Kasumi-1 (cell line): ENCODE measurements around the gene CFAP221.

Experiments
- DNase-seq, 2 experiments: peaks; one replicate each; lab custom pipeline; 2025; lab: John Stamatoyannopoulos, UW

The CFAP221 gene

DNA sequence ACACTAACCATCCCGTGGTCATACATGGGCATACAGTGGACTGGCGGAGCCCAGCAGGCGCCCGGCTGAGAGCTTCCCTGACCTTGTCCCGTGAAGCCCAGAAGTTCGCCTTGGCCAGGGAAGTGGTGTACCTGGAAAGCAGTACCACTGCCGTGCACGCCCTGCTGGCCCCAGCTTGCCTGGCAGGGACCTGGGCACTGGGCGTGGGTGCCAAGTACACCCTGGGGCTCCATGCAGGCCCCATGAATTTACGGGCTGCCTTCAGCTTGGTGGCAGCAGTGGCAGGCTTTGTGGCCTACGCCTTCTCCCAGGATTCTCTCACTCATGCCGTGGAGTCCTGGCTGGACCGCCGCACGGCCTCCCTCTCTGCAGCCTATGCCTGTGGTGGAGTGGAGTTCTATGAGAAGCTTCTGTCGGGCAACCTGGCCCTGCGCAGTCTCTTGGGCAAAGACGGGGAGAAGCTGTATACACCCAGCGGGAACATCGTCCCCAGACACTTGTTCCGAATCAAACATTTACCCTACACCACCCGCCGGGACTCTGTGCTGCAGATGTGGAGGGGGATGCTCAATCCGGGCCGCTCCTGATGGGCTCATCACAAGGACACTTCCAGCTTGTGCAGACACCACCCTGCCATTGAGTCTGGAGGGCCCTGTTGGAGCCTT is 137.1 kb downstream of the CFAP221 start:
- DNase-seq: no peak

GRCh38 chr2:119681868-119682220 is 137.6 kb downstream of the CFAP221 start:
- DNase-seq: no peak

GRCh38 chr2:119682578-119682977 is 138.3 kb downstream of the CFAP221 start:
- DNase-seq: no peak

DNA sequence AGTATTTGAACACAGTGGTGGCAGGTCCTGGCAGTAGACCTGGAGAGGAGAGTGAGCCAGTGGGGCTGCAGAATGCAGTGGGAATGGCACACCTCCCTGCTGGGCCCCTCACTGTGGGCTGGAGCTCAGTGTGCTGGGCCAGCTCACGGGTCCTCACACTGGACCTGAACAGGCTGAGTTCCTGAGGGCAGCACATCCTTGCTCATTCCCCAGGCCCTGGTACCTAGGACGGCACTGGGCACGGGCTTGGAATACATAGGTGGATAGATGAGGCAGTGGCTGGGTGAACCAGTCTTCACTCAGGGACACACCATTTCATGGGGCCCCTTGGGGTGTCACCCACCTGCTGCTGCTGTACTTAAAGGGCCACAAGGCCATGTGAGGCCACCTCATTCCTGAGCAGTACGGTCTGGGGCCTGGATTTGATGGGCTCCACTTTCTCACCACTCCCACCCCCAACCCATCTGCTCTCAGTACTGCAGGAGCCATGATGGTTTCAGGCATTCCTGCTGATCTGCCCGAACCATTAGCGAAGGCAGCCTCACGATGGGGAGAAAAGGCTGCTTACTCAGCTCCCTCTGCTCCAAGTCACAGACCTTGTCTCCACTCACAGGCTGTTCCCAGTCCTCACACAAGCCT is 138.9 kb downstream of the CFAP221 start:
- DNase-seq: no peak

GRCh38 chr2:119683713-119684443 is 139.6 kb downstream of the CFAP221 start:
- no peak for DNase-seq

- DNase-seq: no peak
These were observed 140.3 kb downstream of the CFAP221 start for GRCh38 chr2:119684518-119684917.

DNA sequence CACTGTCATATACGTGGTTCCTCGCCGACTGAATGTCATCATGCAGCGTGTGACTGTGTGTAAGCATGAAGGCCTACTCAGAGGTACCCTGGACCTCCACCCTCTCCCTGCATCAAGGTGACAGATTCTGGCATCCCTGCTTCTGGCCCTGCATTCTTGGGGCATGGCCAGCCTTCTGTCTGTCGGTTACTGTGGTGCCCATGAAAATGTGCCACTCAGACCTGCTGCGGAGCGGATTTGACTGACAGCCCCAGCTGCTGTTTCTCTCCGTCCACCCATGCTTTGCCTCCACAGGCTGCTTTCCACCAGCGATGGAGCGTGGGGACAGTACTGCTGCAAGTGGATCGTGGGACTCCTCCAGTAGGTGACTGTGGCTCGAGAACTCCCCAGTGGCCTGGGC is 144.4 kb downstream of the CFAP221 start:
- no peak for DNase-seq

DNA sequence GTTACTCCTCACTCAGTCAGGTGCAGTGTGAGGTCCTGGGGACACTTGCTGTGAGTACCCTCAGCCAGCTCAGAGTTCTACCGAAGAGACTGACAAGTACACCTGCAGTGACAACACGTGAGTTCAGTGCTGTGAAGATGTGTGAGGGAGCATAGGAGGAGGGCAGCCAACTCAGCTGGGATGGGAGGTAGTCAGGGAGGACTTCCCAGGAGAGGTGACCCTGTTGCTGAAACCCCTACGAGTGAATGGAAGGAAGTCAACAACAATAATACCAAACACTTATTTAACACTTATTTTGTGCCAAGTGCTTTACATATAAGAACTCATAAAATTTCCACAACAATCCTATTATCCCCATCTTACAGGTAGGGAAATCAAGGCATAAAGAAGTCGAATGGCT is 145.0 kb downstream of the CFAP221 start:
- no peak for DNase-seq

DNA sequence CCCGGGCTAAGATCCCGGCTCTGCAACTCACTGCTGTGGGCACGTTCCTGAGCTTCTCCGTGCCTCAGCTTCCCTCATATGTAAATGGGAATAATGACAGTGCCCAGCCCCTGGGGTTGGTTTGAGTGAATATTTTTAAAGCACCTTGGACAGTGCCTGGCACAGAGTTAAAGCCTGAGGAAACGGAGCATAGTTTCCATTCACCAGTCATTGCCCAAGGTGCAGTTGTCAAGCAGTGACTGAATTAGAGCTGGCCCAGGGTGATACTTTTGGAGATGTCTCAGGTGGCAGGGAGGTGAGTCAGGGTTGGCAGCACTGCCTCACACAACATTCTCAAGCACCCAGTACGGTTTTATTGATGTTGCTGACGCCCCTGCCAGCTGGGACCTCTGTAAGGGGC is 146.9 kb downstream of the CFAP221 start:
- no peak for DNase-seq

GRCh38 chr2:119691651-119692245 is 147.5 kb downstream of the CFAP221 start:
- no peak for DNase-seq

DNA sequence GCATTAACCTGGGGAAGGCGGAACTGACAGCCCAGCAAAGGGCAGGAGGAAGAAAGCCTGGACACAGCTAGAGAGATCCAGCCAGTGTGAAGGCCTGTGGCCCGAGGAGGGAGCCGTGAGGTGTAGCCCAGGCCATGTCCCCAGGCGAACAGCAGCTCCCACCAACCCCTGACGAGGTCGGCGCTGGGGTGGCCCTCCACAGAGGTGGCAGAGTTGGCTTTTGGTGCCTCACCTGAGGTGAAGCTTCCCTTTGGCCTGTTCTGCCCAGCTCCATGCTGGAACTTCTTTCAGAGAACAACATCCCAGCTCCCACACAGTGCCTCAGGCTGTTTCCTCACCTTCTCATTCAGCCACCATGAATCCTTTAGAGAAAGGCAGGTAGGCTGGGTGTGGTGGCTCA is 148.1 kb downstream of the CFAP221 start:
- DNase-seq: no peak

- DNase-seq: no peak
These were observed 148.7 kb downstream of the CFAP221 start for GRCh38 chr2:119692954-119693353.

DNA sequence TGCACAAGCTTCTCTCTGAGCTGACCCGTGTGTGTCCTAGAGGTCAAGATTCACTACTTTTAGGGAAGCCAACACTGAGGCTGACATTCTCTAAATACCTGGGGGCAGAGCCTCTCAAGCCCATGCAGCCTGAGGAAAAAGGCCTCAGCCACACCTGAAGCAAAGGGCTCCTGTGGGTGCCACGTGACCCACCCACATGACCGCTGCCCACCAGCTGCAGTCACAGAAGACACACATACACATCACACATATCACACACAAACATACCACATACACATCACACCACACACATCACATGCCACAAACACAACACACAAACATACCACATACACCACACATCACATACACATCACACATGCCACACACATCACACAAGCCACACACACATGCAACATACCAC is 149.3 kb downstream of the CFAP221 start:
- DNase-seq: no peak

DNA sequence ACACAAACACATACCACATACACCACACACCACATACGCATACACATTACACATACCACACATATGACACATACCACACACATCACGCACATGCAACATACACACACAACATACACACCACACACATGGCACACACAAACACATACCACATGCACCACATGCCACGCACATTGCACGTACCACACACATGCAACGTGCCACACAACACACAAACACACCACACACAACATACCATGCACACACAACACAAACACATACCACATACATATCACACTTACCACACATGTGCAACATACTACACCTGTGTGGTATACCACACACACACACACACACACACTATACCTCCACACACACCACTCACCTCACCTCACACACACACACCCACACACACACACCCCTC is 149.7 kb downstream of the CFAP221 start:
- DNase-seq: no peak

DNA sequence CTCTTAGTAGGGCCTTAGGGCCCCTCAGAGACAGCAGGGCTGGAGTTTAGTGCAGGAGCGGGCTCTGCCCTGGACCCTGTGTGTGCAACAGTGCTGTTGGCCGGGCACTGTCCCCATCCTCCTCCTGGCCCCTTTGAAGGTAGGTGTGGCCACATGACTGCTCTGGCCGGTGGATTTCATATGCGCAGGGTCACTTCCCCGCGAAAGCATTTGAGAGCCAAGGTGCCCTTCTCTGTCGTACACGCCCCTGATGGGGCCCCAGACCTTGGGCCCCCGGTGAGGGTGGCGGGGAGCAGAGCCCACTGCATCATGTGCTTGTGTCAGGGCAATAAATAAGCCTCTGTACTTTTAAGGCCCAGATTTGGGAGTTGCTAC is 150.2 kb downstream of the CFAP221 start:
- DNase-seq: no peak

DNA sequence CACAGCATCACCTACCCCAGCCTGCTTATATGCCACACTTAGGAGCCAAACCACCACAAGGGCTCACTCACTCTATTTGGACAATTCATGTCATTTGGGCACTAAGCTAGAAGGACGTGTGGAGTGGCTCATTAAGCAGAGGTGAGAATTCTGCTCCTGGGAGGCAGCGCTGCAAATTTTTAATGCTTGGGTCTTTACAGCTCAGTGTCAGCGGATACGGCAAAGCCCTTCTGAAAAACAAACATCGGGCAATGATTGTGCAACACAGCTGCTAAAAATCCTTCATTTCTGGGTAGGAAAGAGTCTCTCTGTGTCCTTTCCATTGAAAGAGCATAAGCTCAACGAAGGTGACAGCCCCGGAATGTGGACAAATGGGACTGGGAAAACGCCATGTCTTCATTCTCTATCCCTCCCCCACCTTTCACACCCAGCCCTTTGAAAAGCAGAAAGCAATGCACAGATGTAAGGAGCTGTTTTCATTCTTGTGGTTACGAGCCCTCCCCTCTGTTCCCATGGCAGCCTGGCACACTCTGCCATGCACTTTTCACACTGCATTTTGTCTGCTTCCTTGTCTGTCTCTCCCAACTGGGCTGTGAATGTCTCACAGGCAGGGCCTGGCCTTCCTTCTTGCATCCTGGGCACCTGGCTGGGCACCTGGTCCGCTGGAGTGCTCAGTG is 150.7 kb downstream of the CFAP221 start:
- no peak for DNase-seq

DNA sequence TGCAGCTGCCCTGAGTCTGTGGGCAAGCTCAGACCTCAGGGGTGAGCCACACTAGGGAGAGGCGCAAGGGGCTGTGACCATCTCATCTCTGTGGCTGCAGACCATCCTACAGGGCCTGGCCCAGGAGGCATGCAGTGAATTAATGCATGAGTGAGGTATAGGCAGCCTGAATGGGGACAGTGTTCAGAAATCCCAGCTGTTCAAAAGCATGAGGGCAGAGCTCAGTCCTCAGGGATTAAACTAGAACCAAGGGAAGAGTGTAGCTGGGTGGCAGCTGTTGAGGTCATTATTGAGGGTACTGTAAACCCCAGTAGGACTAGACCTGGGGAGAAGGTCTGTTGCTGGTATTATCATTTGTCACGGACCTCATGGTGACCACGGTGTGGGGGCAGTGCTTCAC is 151.8 kb downstream of the CFAP221 start:
- no peak for DNase-seq

DNA sequence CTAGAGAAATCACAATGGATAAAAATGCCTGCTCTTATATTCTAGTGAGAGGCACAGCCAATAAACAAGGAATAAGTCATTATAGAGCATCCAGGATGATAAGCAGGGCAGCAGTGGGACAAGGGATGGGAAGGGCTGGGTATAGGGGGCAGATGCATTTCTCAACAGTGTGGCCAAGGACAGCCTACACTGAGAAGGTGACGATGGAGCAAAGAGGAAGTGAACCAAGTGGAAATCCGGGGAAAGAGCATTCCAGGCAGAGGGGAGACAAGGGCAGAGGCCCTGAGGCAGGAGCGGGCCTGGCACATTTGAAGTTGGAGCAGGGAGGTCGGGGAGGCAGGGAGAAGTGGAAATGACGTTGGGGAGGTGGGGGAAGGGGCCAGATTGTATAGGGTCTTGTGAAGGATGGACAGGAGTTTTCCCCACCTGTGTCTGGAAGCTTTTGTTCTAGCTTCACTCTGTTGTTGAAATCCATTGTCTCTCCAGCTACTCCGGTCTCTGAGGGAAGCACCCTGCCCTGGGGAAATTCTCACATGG is 152.3 kb downstream of the CFAP221 start:
- DNase-seq: no peak

GRCh38 chr2:119697290-119698020 is 153.2 kb downstream of the CFAP221 start:
- no peak for DNase-seq

GRCh38 chr2:119698246-119698645 is 154.0 kb downstream of the CFAP221 start:
- no peak for DNase-seq

DNA sequence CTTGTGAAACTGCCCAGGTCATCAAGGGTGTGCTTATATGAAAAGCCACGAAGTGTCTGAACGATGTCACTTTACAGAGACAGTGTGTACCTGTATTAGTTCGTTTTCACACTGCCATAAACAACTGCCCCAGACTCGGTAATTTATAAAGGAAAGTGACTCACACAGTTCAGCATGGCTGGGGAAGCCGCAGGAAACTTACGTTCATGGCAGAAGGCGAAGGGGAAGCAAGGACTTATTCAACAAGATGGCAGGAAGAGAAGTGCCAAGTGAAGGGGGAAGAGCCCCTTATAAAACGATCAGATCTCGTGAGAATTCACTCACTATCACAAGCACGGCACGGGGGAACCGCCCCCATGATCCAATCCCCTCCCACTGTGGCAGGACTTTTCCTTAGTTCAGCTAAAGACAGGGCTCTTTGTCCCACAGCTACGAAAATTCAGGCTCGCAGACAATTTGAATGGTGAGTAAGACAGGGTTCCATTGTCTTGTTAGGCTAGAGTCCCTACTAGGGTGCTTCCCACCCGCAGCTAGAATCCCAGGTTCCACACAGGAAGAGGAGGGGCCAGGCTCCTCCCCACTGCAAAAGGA is 154.9 kb downstream of the CFAP221 start:
- no peak for DNase-seq
